Right forelimb (tissue), 1 donor: ENCODE data around the gene CYP4F2.
"Not testable (repeated sequence)": the region's sequence is repeated elsewhere in the genome, so short reads cannot be mapped to it uniquely, and the experiment has no call there.

Experiments used
- DNase-seq: peaks from one replicate; pipeline ENCODE4 v3.0.0-alpha.2; 2018

The CYP4F2 gene

DNA sequence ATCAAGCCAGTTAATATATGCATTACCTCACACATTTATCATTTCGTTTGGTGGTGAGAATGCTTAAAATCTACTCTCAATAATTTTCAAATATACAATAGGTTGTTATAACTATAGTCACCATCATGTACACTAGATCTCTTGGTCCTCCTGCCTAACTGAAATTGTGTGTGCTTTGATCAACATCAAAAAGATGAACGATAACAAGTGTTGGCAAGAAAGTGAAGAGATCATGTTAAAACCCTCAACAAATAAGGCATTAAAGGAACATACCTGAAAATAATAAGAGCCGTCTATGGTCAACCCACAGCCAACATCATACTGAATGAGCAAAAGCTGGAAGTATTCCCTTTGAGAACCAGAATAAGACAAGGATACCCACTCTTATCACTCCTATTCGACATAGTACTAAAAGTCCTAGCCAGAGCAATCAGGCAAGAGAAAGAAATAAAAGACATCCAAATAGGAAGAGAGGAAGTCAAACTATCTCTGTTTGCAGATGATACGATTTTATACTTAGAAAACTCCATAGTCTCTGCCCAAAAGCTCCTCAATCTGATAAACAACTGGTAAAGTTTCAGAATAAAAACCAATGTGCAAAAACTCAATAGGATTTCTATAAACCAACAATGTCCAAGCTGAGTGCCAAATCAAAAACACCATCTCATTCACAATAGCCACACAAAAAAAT, 54.5 kb downstream of the CYP4F2 start:
- no peak for DNase-seq

DNA sequence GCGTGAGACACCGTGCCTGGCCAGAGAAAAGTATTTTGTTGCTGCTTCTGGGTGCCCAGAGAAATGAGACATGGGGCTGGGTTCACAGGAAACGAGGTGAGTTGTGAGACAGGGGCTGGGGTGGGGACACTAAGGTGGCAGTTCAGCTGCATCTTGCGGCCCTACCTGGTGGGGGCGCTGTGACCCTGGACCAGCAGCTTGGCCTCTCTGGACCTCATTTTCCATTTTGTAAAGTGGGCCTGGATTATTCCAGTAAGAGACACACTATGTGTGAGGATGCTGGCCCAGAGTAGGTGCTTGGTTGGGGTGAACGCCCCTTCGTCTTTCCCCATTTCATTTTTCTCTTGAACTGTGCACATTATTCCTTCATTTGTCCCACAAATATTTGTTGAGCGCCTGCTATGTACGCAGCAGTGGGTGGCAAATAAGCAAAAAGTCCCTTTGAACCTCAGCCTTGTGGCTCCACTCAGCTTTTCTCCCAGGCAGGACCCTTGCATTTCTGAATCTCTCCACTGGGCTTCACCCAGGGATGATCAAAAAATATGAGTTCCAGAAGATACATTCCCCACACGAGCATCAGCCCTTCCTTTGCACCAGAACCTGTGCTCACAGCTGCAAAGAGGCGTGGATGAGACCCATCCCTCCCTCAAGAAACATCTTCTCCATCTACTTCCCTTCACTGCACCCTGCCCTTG, 55.9 kb downstream of the CYP4F2 start:
- no peak for DNase-seq

DNA sequence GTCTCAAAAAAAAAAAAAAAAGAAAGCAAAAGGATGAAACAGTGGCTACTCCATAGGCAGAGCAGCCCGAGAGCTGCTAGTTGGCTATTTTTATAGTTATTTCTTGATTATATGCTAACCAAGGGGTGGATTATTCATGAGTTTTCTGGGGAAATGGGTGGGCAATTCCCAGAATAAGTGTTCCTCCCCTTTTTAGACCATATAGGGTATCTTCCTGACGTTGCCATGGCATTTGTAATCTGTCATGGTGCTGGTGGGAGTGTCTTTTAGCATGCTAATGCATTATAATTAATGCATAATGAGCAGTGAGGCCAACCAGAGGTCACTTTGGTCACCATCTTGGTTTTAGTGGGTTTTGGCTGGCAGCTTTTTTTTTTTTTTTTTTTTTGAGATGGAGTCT, 57.0 kb downstream of the CYP4F2 start:
- no peak for DNase-seq

DNA sequence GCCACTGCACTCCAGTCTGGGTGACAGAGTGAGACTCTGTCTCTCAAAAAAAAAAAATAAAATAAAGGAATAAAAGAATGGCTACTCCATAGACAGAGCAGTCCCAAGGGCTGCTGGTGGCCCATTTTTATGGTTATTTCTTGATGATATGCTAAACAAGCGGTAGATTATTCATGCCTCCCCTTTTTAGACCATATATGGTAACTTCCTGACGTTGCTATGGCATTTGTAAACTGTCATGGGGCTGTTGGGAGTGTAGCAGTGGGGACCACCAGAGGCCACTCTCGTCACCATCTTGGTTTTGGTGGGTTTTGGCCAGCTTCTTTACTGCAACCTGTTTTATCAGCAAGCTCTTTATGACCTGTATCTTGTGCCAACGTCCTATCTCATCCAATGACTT, 58.0 kb downstream of the CYP4F2 start:
- not testable (repeated sequence) for DNase-seq

DNA sequence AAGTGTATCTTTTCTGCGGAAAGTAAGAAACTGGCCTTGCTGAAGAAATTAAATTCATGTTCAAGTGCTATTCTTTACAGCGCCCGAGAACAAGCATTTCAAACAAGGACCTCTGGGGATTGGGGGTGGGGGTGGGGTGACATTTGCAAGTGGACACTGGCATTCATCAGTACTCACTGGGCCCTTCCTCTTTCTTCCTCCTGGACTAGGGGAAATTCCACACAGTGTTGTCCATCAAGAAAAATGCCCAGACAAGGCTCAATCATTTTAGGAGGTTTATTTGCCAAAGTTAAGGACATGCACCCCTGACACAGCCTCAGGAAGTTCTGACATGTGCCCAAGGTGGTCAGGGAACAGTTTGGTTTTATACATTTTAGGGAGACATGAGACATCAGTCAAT, 59.5 kb downstream of the CYP4F2 start:
- DNase-seq = no peak

DNA sequence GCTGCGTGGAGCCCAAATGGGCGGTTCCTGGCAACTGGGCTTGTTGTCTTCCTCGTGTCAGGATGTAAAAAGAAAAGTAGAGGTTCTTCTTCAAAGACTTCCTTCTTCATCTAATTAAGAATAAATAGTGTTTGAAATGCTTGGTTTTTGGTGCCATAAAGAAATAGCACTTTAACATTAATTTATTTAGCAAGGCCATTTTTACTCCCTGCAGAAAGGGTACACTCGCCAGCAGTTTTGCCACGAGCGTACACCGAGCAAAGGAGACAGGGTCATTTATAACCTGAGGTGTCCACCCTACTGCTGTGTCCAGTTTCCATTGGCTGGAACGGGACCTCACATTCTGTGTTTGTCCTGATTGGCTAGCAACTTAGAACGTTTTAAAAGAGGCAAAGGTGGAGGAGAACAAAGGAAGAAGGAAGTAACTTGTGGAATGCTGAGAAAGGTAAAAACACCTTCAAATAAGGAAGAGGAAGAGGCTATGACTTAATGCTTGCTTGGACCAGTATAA, 60.6 kb downstream of the CYP4F2 start:
- DNase-seq = no peak

DNA sequence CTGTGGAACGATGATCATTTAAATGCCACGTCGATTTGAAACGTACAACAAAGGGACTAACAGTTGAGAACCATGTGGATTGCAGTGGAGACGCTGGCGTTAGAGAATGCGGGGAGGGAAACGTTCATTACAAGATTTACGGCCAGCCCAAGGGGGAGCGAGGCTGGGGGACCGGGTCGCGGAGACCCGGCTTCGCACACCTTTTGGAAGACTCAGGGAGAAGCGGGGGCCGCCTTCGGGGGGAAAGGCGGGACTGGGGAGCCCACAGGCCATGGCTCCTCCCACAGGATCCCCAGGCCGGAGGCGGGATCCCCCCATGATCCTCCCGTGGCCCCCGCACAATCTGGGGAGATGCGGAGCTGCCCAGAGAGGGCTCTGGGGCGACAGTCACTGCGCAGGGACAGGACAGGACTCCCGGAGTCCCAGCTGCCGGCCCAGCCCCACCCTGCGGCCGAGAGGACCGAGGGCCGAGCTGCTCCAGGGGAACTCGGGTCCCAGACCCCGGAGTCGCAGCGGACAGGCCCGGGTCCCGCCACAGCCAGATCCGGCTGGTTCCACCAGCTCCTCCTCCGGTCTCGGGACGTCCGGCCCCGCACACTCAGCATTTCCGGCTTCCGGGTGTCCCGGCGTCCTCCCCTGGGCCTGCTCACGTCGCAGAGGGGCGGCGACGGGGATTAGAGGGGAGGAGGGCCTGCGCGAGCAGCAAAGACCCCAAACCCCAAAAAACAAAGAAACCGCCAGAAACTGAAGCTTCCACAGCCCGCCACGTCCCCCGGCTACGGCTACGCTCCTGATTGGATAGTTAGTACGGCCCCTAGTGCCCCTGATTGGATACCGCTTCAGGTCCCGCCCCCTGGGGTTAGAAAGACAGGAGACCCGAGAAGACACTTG, 61.3 kb downstream of the CYP4F2 start:
- DNase-seq = peak; percentile 97

DNA sequence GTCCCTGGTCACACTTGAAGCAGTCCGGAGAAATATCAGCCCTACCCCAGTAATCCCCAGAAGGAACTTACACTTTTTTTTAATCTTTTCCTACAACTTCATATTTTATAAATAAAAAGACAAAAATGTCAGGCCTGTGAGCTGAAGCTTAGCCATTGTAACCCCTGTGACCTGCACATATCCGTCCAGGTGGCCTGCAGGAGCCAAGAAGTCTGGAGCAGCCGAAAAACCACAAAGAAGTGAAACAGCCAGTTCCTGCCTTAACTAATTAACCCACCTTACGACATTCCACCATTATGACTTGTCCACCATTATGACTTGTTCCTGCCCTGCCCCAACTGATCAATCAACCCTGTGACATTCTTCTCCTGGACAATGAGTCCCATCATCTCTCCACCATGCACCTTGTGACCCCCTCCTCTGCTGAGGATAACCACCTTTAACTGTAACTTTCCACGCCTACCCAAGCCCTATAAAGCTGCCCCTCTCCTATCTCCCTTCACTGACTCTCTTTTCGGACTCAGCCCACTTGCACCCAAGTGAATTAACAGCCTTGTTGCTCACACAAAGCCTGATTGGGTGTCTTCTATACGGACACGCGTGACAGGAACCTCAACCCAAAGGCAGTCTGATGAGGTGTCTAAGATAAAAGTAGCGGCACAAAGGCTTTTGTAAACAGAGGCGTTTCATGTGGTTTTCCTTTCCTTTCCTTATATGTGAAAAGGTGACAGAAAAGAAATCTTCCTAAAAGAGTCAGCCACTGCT, 62.1 kb downstream of the CYP4F2 start:
- not testable (repeated sequence) for DNase-seq

DNA sequence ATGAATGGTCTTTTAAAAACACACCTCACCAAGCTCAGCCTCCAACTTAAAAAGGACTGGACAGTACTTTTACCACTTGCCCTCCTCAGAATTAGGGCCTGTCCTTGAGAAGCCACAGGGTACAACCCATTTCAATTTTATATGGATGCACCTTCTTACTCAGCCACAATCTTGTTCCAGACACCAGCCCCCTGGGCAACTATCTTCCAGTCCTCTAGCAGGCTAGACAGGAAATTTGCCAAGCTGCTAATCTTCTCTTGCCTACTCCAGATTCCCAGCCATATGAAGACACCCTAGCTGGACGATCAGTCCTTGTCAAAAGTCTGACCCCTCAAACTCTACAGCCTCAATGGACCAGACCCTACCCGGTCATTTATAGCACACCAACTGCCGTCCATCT, 63.6 kb downstream of the CYP4F2 start:
- not testable (repeated sequence) for DNase-seq

DNA sequence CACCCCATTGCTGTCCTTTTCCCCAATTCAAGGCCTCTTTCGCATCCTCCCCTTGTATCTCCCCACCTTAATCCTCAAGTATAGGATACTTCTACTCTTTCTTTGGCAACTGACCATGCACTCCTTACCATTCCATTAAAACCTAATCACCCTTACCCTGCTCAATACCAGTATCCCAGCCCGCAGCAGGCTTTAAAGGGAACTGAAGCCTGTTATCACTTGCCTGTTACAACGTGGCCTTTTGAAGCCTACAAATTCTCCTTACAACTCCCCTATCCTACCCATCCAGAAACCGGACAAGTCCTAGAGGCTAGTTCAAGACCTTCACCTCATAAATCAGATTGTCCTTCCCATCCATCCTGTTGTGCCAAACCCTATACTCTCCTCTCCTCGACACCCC, 66.2 kb downstream of the CYP4F2 start:
- no peak for DNase-seq

DNA sequence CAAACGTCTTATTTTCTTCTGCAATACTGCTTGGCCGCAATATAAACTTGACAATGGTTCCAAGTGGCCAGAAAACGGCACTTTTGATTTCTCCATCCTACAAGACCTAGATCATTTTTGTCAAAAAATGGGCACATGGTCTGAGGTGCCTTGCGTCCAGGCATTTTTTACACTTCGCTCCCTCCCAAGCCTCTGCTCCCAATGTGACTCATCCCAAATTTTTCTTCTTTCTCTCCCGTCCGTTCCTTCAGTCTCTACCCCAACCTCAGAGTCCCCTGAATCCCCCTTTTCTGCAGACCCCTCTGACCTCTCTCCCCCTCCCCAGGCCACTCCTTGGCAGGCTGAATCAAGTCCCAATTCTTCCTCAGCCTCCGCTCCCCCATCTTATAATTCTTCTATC, 68.1 kb downstream of the CYP4F2 start:
- DNase-seq = no peak

DNA sequence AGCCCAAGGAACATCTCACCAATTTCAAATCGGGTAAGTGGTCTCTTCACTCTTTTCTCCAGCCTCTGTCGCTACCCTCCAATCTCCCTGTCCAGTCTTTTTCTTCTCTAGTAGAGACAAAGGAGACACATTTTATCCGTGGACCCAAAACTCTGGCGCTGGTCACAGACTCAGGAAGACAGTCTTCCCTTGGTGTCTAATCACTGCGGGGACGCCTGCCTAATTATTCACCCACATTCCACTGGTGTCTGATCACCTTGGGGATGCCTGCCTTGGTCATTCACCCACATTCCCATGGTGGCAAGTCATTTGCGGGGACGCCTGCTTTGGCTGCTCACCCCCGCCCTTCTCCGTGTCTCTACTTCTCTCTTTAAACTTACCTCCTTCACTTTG, 68.6 kb downstream of the CYP4F2 start:
- DNase-seq = no peak

DNA sequence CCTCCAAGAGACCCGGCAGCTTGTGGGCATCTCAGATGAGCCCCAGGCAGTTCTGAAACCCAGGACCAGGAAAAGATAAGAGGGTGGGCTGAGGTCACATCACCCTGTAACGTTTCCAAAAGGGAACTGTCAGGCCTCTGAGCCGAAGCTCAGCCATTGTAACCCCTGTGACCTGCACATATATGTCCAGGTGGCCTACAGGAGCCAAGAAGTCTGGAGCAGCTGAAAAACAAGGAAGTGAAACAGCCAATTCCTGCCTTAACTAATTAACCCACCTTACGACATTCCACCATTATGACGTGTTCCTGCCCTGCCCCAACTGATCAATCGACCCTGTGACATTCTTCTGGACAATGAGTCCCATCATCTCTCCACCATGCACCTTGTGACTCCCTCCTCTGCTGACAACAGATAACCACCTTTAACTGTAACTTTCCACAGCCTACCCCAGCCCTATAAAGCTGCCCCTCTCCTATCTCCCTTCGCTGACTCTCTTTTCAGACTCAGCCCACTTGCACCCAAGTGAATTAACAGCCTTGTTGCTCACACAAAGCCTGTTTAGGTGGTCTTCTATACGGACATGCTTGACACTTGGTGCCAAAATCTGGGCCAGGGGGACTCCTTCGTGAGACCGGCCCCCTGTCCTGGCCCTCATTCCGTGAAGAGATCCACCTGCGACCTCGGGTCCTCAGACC, 69.1 kb downstream of the CYP4F2 start:
- not testable (repeated sequence) for DNase-seq

DNA sequence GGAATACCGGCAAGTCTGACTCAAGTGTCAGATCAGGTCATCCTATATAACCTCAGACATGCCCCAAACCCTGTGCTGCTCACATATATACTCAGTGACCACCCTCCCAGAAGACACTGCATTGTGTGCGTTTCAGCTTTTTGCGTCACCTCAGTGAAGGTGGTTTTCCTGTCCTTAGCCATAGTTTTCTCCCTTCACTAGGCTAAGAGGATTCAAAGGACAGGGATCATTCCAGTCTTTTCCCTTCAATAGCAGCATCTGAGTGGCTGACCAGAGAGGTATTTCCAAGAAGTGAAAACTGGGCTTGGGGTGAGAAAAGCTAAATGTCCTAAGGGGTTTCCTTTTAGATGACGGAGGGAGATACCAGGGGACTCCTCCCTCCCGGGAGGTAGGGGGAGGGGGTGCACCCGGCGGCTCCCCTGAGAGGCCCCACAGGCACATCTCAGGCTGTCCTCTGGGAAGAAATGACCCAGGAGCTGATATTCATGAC, 69.7 kb downstream of the CYP4F2 start:
- no peak for DNase-seq
